Endodermal cell (in vitro differentiated cells): ENCODE measurements around the gene PNKD. TPM values are rescaled to one million over a fixed set of nuclear protein-coding genes. Genes with fewer than 3 reads are reported as not detected.
A peak's percentile ranks its signal among the peaks of the same experiment; 100 is the strongest.

Experiments
- DNase-seq: peaks from one replicate; pipeline ENCODE4 v3.0.0-alpha.2; 2017
- H3K27ac ChIP-seq: 2 replicates; pipeline ENCODE4 v1.5.1; 2013; ENCODE audit warnings: mild to moderate bottlenecking, low read depth, low read length, moderate library complexity
- H3K27me3 ChIP-seq: 2 replicates; pipeline ENCODE4 v1.6.1; 2013; ENCODE audit warnings: mild to moderate bottlenecking, low read length, moderate library complexity; ENCODE audit not compliant: insufficient read depth, control insufficient read depth, poor library complexity, severe bottlenecking
- H3K36me3 ChIP-seq: 2 replicates; pipeline ENCODE4 v1.7.0; 2013; ENCODE audit warnings: mild to moderate bottlenecking, low read length, moderate library complexity; ENCODE audit not compliant: control insufficient read depth, insufficient read depth
- H3K4me1 ChIP-seq: one replicate; pipeline ENCODE4 v1.7.0; 2013; ENCODE audit warnings: low read length; ENCODE audit not compliant: control insufficient read depth, insufficient read depth
- H3K4me3 ChIP-seq: 2 replicates; pipeline ENCODE4 v1.5.1; 2013; ENCODE audit warnings: mild to moderate bottlenecking, low read length, moderate library complexity
- H3K9ac ChIP-seq: 2 replicates; pipeline ENCODE4 v1.6.1; 2013; ENCODE audit warnings: mild to moderate bottlenecking, low read length, moderate library complexity; ENCODE audit not compliant: poor library complexity, severe bottlenecking; ENCODE audit errors: extremely low read depth
- H3K9me3 ChIP-seq: 2 replicates; pipeline ENCODE4 v1.6.1; 2013; ENCODE audit warnings: mild to moderate bottlenecking, low read length, moderate library complexity; ENCODE audit not compliant: control insufficient read depth
- H3K27ac Mint-ChIP-seq: 2 replicates; pipeline ENCODE4 v1.8.0; 2020; ENCODE audit warnings: mixed read lengths
- H3K27me3 Mint-ChIP-seq: 2 replicates; pipeline ENCODE4 v1.8.0; 2021; ENCODE audit warnings: mild to moderate bottlenecking, mixed read lengths; ENCODE audit not compliant: insufficient read depth
- H3K36me3 Mint-ChIP-seq: 2 replicates; pipeline ENCODE4 v1.8.0; 2020; ENCODE audit warnings: low read depth, mixed read lengths
- H3K4me1 Mint-ChIP-seq: 2 replicates; pipeline ENCODE4 v1.8.0; 2020; ENCODE audit warnings: mixed read lengths
- H3K4me3 Mint-ChIP-seq: 2 replicates; pipeline ENCODE4 v1.8.0; 2020; ENCODE audit warnings: mild to moderate bottlenecking, moderate library complexity, mixed read lengths
- H3K9me3 Mint-ChIP-seq: 2 replicates; pipeline ENCODE4 v1.8.0; 2020; ENCODE audit warnings: mild to moderate bottlenecking, mixed read lengths
- WGBS, 2 experiments: methylation state at CpG; one replicate each; pipeline versions ENCODE4 v1.1.5 to v1.1.7; 2013; ENCODE audit warnings: missing lambda C conversion rate in 2 of 2, mixed read lengths in 1 of 2; ENCODE audit not compliant: insufficient coverage in 1 of 2, insufficient read length in 1 of 2; 5-methylcytosine and 5-hydroxymethylcytosine counted together
- total RNA-seq, 2 donors: library from RNA; stranded (reverse); fragmentation: NEBNext Ultra II Directional in 1 of 2; extraction: Animal tissue kit (Norgen Biotek cat#: 25700) in 1 of 2; gene quantifications; 2 replicates in 1 of 2; 3 replicates in 1 of 2; pipeline ENCODE4 v1.2.1, GENCODE V29; 2021
- TF ChIP-seq, protein P1 (sequence below): fragments of 200-600 bp; sonication (generic); conservative IDR thresholded peaks from 2 replicates; pipeline ENCODE4 v1.5.0; 2021; ENCODE audit warnings: antibody characterized with exemption, mild to moderate bottlenecking

PNKD gene
- total RNA-seq, 2 donors from 2014 or later, result 33.9 to 39.6 TPM

DNA sequence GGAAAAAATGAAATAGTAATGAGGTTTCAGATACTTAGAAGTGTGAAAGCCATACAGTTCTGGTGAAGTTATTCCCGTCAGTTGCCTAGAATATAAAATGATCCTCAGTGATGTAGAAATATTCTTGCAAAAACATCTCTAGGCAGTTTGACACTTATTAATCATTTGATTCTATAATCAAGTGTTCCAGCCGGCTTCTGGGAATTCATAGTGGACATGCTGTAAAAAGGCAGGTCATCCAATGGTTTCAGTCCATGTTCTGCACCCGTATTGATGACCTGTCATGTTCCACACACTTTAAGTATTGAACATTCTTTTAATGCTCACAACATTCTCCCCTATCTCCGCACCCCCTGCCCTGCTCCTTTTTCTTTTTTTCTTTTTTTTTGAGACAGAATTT, 33.5 kb upstream of the PNKD start:
- Mint-ChIP-seq H3K36me3 (peaks cover 88% of the 10 kb centered on the region), H3K27me3 (no peaks in the 10 kb centered on the region), H3K27ac (no peak overlapping the region), H3K4me1 (no peaks in the 10 kb centered on the region), H3K4me3 (no peak overlapping the region), H3K9me3 (no peaks in the 10 kb centered on the region)
- H3K4me3 ChIP-seq, result no peak overlapping the region
- DNase-seq, result peak; percentile 8
- 96% methylated on average over 4 of the region's 4 CpGs for WGBS, 2 experiments
- TF ChIP-seq, protein P1, sequence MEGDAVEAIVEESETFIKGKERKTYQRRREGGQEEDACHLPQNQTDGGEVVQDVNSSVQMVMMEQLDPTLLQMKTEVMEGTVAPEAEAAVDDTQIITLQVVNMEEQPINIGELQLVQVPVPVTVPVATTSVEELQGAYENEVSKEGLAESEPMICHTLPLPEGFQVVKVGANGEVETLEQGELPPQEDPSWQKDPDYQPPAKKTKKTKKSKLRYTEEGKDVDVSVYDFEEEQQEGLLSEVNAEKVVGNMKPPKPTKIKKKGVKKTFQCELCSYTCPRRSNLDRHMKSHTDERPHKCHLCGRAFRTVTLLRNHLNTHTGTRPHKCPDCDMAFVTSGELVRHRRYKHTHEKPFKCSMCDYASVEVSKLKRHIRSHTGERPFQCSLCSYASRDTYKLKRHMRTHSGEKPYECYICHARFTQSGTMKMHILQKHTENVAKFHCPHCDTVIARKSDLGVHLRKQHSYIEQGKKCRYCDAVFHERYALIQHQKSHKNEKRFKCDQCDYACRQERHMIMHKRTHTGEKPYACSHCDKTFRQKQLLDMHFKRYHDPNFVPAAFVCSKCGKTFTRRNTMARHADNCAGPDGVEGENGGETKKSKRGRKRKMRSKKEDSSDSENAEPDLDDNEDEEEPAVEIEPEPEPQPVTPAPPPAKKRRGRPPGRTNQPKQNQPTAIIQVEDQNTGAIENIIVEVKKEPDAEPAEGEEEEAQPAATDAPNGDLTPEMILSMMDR, result no peak
- no peaks in the 10 kb centered on the region for H3K4me1 ChIP-seq
- H3K27ac ChIP-seq, result no peak overlapping the region
- no peak overlapping the region for H3K9ac ChIP-seq
- no peaks in the 10 kb centered on the region for H3K9me3 ChIP-seq
- peaks cover 94% of the 10 kb centered on the region for H3K36me3 ChIP-seq
- no peaks in the 10 kb centered on the region for H3K27me3 ChIP-seq

DNA sequence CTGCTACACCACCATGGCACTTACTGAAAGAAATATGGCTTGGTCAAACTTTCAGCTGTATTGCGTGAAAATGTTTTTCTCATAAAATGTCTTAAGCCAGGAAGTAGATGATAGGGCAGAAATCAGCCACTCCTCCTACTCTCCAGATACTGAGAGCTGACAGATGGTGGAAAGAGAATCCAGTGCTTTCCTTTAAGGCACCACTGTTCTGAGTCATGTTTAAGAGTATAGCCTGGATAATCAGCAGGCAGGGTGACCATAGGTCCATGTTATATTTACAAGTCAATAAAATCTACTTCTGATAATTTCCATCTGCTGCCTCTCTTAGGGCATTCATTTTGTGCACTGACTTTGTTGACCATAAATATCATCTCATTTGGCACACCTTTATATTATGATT, 31.4 kb upstream of the PNKD start:
- Histone ChIP-seq H3K27ac (no peak overlapping the region), H3K9me3 (no peaks in the 10 kb centered on the region), H3K4me1 (no peaks in the 10 kb centered on the region), H3K27me3 (no peaks in the 10 kb centered on the region), H3K4me3 (no peak overlapping the region), H3K36me3 (peaks cover 96% of the 10 kb centered on the region), H3K9ac (no peak overlapping the region)
- H3K27ac Mint-ChIP-seq, result no peak overlapping the region
- H3K27me3 Mint-ChIP-seq, result no peaks in the 10 kb centered on the region
- H3K4me3 Mint-ChIP-seq, result no peak overlapping the region
- TF ChIP-seq, protein P1, result no peak
- WGBS, 2 experiments, result 100% methylated on average over 1 of the region's 1 CpG
- peak; percentile 5 for DNase-seq
- no peaks in the 10 kb centered on the region for H3K4me1 Mint-ChIP-seq
- peaks cover 88% of the 10 kb centered on the region for H3K36me3 Mint-ChIP-seq
- H3K9me3 Mint-ChIP-seq, result no peaks in the 10 kb centered on the region

DNA sequence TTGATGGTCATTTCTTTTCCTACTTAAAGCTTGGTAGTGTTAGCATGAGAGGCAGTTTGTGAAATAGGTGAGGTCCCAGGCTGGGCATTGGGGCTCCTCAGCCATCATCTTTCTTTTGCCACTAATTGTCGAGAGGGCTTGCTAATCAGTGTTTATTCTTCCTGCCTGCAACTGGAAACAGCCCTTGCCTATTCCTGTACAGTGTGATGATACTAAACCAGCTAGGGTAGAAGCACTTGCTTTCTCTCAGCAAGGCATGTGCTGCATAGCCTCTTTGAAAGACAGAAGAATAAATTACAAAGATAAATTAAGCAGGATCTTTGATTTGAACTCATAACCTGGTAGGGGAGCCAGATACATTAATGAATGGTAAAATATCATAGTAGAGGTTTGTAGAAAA, 26.1 kb upstream of the PNKD start:
- WGBS, 2 experiments, result 81% methylated on average over 1 of the region's 1 CpG; no CpG with 5 or more reads in 1 of the 2 experiments
- Mint-ChIP-seq H3K9me3 (no peaks in the 10 kb centered on the region), H3K4me3 (no peak overlapping the region), H3K36me3 (peaks cover 82% of the 10 kb centered on the region), H3K27ac (no peak overlapping the region), H3K4me1 (no peaks in the 10 kb centered on the region), H3K27me3 (no peaks in the 10 kb centered on the region)
- TF ChIP-seq, protein P1, result no peak
- H3K4me1 ChIP-seq, result no peaks in the 10 kb centered on the region
- H3K4me3 ChIP-seq, result no peak overlapping the region
- no peak for DNase-seq
- H3K9ac ChIP-seq, result no peak overlapping the region
- no peak overlapping the region for H3K27ac ChIP-seq
- no peaks in the 10 kb centered on the region for H3K9me3 ChIP-seq
- no peaks in the 10 kb centered on the region for H3K27me3 ChIP-seq
- H3K36me3 ChIP-seq, result peaks cover 94% of the 10 kb centered on the region
